ENCODE measurements around the gene RECK. TPM values are rescaled to one million over a fixed set of nuclear protein-coding genes. Genes with fewer than 3 reads are reported as not detected.
A peak's percentile ranks its signal among the peaks of the same experiment; 100 is the strongest.

RECK gene
- total RNA-seq, 1 experiment from 2014 or later = 10.3 TPM

DNA sequence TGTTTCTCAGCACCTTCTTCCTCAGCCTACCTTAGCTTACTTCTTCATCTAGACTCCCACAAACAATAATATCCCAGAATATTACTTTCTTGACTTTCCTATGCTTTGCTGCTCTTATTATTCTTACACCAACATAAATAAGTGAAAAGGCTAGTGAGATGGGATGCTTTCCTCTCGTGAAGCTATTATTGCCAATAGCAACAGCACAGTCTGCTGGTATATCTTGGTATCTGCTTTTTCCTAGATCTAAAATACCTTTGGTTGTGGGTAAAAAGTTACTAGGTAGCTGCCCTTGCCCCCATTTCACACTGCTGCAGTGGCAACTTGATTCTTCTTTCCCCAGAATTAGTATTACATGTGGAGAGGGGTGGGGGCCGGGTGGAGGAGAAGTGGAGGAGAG lies 73.7 kb downstream of the RECK start:
- no peak overlapping the region for H3K56ac ChIP-seq (ENCODE audit: insufficient read length, low read depth, low read length)
- H2BK5ac ChIP-seq (ENCODE audit: insufficient read length, low read length) = no peak overlapping the region
- no CpG with 5 or more reads among the region's 2 CpGs for WGBS (ENCODE audit: extremely low coverage, insufficient read length, low lambda C conversion rate)

More for the DNA sequence above, 73.7 kb downstream of the RECK start:
- Histone ChIP-seq H3K9ac (ENCODE audit: extremely low read depth, insufficient read length, low read length) (no peak overlapping the region), H2BK120ac (ENCODE audit: low read depth, low read length, poor library complexity, severe bottlenecking) (no peak overlapping the region), H4K91ac (ENCODE audit: insufficient read length, low read depth, low read length) (no peak overlapping the region), H4K5ac (ENCODE audit: insufficient read length, low read depth, low read length) (no peak overlapping the region), H2BK15ac (ENCODE audit: low read depth, low read length) (no peak overlapping the region), H3K4ac (ENCODE audit: low read depth, low read length) (no peak overlapping the region), H4K8ac (replicated peaks; ENCODE audit: insufficient read length, low read depth, low read length) (no peak overlapping the region), H2BK12ac (ENCODE audit: insufficient read length, low read depth, low read length) (no peak overlapping the region), H3K9me3 (ENCODE audit: control insufficient read depth, low read depth, low read length) (no peaks in the 10 kb centered on the region), H4K20me1 (ENCODE audit: control insufficient read depth, insufficient read depth, insufficient read length) (no peaks in the 10 kb centered on the region), H3K14ac (ENCODE audit: insufficient read depth, low read length) (no peak overlapping the region), H2AFZ (ENCODE audit: low read length) (no peak overlapping the region), H2AK5ac (ENCODE audit: insufficient read length, low read length) (no peak overlapping the region), H3K4me2 (ENCODE audit: insufficient read depth, insufficient read length, low read length) (no peak overlapping the region), H3K4me1 (ENCODE audit: insufficient read depth, low read length) (no peaks in the 10 kb centered on the region), H3K23me2 (ENCODE audit: insufficient read length, low read depth, low read length, poor library complexity, severe bottlenecking) (no peaks in the 10 kb centered on the region), H3K18ac (ENCODE audit: insufficient read length, low read depth, low read length) (no peak overlapping the region), H3K79me1 (ENCODE audit: insufficient read depth, low read depth, low read length, poor library complexity, severe bottlenecking) (no peaks in the 10 kb centered on the region), H3K27ac (ENCODE audit: insufficient read length, low read depth, low read length) (no peak overlapping the region), H3K79me2 (ENCODE audit: insufficient read depth, low read length) (no peaks in the 10 kb centered on the region), H3T11ph (ENCODE audit: low read length) (no peak overlapping the region), H3K27me3 (ENCODE audit: insufficient read depth, low read length) (no peaks in the 10 kb centered on the region), H3K23ac (ENCODE audit: insufficient read length, low read depth, low read length) (no peak overlapping the region), H2BK20ac (ENCODE audit: low read depth, low read length, poor library complexity, severe bottlenecking) (no peak overlapping the region)
- DNase-seq = no peak
- Mint-ChIP-seq H3K27ac (no peak overlapping the region), H3K27me3 (ENCODE audit: low read depth) (no peaks in the 10 kb centered on the region), H3K36me3 (ENCODE audit: insufficient read depth in 1 of 3, low read depth in 3 of 3) (peaks cover 0 to 3% (median 0%) of the 10 kb centered on the region in 3 experiments; a peak in 1 of 7 replicates), H3K4me1 (no peaks in the 10 kb centered on the region), H3K4me3 (no peak overlapping the region), H3K9me3 (no peaks in the 10 kb centered on the region)
- TF ChIP-seq, protein P1, sequence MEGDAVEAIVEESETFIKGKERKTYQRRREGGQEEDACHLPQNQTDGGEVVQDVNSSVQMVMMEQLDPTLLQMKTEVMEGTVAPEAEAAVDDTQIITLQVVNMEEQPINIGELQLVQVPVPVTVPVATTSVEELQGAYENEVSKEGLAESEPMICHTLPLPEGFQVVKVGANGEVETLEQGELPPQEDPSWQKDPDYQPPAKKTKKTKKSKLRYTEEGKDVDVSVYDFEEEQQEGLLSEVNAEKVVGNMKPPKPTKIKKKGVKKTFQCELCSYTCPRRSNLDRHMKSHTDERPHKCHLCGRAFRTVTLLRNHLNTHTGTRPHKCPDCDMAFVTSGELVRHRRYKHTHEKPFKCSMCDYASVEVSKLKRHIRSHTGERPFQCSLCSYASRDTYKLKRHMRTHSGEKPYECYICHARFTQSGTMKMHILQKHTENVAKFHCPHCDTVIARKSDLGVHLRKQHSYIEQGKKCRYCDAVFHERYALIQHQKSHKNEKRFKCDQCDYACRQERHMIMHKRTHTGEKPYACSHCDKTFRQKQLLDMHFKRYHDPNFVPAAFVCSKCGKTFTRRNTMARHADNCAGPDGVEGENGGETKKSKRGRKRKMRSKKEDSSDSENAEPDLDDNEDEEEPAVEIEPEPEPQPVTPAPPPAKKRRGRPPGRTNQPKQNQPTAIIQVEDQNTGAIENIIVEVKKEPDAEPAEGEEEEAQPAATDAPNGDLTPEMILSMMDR (conservative IDR thresholded peaks at IDR 0.05) = peak; percentile 35; the same call in 2 of the 3 replicates

Measured in H9 (cell line).